Bone marrow (tissue), 2 donors: ENCODE measurements around the gene GORASP1.
"Not testable (repeated sequence)": the region's sequence is repeated elsewhere in the genome, so short reads cannot be mapped to it uniquely, and the experiment has no call there.

Experiments used
- DNase-seq, 2 donors: peaks; one replicate each; lab custom pipeline; 2025; lab: John Stamatoyannopoulos, UW

The GORASP1 gene

DNA sequence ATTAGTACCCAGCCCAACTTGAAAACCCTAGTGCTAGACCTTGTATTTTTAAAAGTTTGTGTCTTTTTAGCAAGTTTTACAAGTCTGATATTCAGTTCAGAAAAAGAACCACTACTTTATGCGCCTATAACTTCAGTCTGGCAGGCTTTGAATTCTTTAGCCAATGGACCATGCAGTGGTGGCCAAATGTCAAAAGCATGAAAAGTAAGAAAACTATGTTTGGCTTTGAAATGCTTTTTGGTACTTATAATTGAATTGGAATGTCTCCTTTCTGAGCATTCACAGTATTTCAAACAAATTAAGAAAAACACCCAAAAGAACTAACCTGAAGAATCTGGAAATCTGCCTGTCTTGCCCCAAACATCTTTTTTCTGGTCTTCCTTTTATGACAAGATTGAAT is 42.8 kb downstream of the GORASP1 start:
- no peak for DNase-seq

DNA sequence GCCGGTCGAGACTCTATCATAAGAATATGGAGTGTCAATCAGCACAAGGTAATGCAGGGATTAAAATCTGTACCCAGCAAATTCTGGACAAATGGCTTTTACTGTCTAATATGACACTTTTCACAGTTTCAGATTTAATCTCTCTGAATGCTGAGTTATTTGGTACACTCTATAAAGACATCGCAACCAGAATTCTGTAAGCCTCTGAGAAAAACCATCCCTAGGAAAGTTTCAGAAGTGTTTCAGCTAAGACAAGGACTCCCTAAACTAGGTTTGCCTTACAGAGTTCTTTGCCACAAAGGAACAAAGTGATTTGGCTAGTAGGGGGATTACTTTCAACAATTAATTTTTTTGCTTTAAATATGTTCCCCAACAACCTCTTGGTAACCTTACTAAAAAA is 44.3 kb downstream of the GORASP1 start:
- DNase-seq: no peak

GRCh38 chr3:39062180-39062579 is 45.2 kb downstream of the GORASP1 start:
- DNase-seq: no peak

DNA sequence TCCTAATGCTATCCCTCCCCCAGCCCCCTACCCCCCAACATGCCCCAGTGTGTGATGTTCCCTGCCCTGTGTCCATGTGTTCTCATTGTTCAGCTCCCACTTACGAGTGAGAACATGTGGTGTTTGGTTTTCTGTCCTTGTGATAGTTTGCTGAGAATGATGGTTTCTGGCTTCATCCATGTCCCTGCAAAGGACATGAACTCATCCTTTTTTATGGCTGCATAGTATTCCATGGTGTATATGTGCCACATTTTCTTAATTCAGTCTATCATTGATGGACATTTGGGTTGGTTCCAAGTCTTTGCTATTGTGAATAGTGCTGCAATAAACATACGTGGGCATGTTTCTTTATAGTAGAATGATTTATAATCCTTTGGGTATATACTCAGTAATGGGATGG is 46.2 kb downstream of the GORASP1 start:
- not testable (repeated sequence) for DNase-seq

- DNase-seq: no peak
Observed at GRCh38 chr3:39056151-39056550, 51.3 kb downstream of the GORASP1 start.

GRCh38 chr3:39053696-39054095 is 53.7 kb downstream of the GORASP1 start:
- DNase-seq: no peak

DNA sequence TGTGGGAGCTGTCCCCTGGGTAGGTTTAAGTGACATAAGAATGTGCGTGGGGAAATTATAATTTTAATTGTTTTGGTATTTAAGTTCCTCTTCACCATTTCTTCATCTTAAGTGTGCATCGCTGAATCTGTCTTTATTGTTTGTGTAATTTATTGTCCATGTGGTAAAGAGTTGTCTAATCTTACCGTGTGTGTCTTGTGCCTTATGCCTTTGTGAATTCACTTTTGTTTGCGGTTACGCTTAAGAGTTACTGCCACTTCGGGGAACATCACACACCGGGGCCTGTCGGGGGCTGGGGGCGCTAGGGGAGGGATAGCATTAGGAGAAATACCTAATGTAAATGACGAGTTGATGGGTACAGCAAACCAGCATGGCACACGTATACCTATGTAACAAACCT is 54.8 kb downstream of the GORASP1 start:
- DNase-seq: no peak

DNA sequence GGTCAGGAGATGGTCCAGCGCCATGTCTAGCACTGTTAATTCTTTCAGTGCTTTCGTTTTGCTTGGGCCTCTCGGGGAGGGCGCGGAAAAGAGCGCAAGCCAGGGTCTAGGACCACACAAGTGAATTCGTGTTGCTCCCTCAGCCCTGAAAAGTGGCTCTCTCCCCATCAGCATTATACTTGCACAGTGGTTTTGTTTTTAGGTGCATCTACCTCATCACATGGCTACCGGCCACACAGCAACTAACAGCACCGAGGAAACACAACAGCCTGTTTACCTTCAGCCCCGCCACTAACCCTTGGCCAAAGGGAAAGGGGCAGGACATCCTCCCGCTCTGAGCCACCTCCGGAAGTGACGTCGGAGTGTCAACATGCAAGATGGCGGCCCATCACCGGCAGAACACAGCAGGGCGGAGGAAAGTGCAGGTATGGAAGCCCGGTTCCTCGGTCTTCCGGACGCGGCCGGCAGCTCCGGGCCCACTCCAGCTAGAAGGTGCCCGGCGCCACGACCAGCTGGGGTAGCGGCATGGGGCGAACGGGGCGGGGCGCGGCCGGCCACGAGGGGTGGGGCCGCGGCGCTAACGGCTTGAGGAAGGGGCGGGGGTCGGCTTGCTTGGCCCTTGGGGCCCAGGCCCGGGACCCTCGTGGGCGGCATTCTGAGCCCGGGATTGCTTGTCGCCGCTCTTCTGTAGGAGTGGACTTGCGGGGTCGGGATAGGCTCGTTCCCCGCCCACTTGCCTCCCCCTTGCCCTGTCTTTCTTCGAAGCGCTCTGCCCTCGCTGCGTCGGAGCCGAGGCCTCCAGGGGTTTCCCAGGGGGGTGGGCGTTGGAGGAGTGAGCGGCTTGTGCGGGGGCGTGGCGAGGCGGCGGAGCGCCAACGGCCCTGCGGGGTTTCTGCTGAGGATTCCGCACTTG is 55.5 kb downstream of the GORASP1 start, which contains the start of the genes SCN11A and WDR48:
Gene SCN11A (minus strand): TSS at position 296 of the 913 bp plus-strand sequence. CDS start 101,582 bp downstream, outside the sequence.
Gene WDR48 (plus strand): TSS at position 368 of the 913 bp plus-strand sequence. CDS start 10 bp downstream, at position 378.
- DNase-seq: peak; percentile 75 to 78

GRCh38 chr3:39050029-39050428 is 57.4 kb downstream of the GORASP1 start:
- no peak for DNase-seq
